ENCODE measurements around the gene KRTAP3-3.

- TF ChIP-seq SP1 (CRISPR knock-in tag; conservative IDR thresholded peaks at IDR 0.05) (no peak), ETV6 (CRISPR knock-in tag; IDR thresholded peaks at IDR 0.05) (no peak), CTCF (IDR thresholded peaks at IDR 0.05) (no peak), ZNF512 (CRISPR knock-in tag; IDR thresholded peaks at IDR 0.05; ENCODE audit: borderline replicate concordance) (no peak), ELF4 (CRISPR knock-in tag; IDR thresholded peaks at IDR 0.05; ENCODE audit: low read depth) (no peak), FOXP1 (CRISPR knock-in tag; IDR thresholded peaks at IDR 0.05; ENCODE audit: borderline replicate concordance) (no peak)
Measured at GRCh38 chr17:41002814-41003213, 8.8 kb upstream of the KRTAP3-3 start.

All from WTC11 (cell line).